ENCODE results near the gene PFKFB4.

Gene PFKFB4

GRCh38 chr3:48585411-48585810, 28.8 kb upstream of the PFKFB4 start:
- no peak for DNase-seq (ENCODE audit: low read depth in 3 of 3, low spot score in 1 of 3)

- no peak for DNase-seq (ENCODE audit: low read depth in 3 of 3, low spot score in 1 of 3)
Measured at GRCh38 chr3:48584836-48585235, 28.2 kb upstream of the PFKFB4 start.

- no peak for DNase-seq (ENCODE audit: low read depth in 3 of 3, low spot score in 1 of 3)
Measured at GRCh38 chr3:48581621-48582481, 25.2 kb upstream of the PFKFB4 start.

GRCh38 chr3:48576647-48577046, 20.0 kb upstream of the PFKFB4 start:
- no peak for DNase-seq (ENCODE audit: low read depth in 3 of 3, low spot score in 1 of 3)

GRCh38 chr3:48575366-48575765, 18.8 kb upstream of the PFKFB4 start:
- DNase-seq (ENCODE audit: low read depth in 3 of 3, low spot score in 1 of 3): no peak

GRCh38 chr3:48573973-48574585, 17.5 kb upstream of the PFKFB4 start:
- no peak for DNase-seq (ENCODE audit: low read depth in 3 of 3, low spot score in 1 of 3)

GRCh38 chr3:48572517-48572916, 15.9 kb upstream of the PFKFB4 start:
- DNase-seq (ENCODE audit: low read depth in 3 of 3, low spot score in 1 of 3): no peak

- no peak for DNase-seq (ENCODE audit: low read depth in 3 of 3, low spot score in 1 of 3)
Measured at GRCh38 chr3:48571938-48572337, 15.3 kb upstream of the PFKFB4 start.

GRCh38 chr3:48569808-48570450, 13.3 kb upstream of the PFKFB4 start:
- DNase-seq (ENCODE audit: low read depth in 3 of 3, low spot score in 1 of 3): no peak

- DNase-seq (ENCODE audit: low read depth in 3 of 3, low spot score in 1 of 3): no peak
Measured at GRCh38 chr3:48569400-48569799, 12.8 kb upstream of the PFKFB4 start.

GRCh38 chr3:48568476-48568875, 11.9 kb upstream of the PFKFB4 start:
- no peak for DNase-seq (ENCODE audit: low read depth in 3 of 3, low spot score in 1 of 3)

GRCh38 chr3:48567500-48567899, 10.9 kb upstream of the PFKFB4 start:
- no peak for DNase-seq (ENCODE audit: low read depth in 3 of 3, low spot score in 1 of 3)

GRCh38 chr3:48567090-48567489, 10.5 kb upstream of the PFKFB4 start:
- no peak for DNase-seq (ENCODE audit: low read depth in 3 of 3, low spot score in 1 of 3)

GRCh38 chr3:48566401-48566760, 9.8 kb upstream of the PFKFB4 start:
- DNase-seq (ENCODE audit: low read depth in 3 of 3, low spot score in 1 of 3): no peak

- DNase-seq (ENCODE audit: low read depth in 3 of 3, low spot score in 1 of 3): no peak
Measured at GRCh38 chr3:48565591-48566400, 9.2 kb upstream of the PFKFB4 start.

- no peak for DNase-seq (ENCODE audit: low read depth in 3 of 3, low spot score in 1 of 3)
Measured at GRCh38 chr3:48565186-48565585, 8.6 kb upstream of the PFKFB4 start.

GRCh38 chr3:48564667-48565066, 8.1 kb upstream of the PFKFB4 start:
- DNase-seq (ENCODE audit: low read depth in 3 of 3, low spot score in 1 of 3): no peak

GRCh38 chr3:48564022-48564421, 7.4 kb upstream of the PFKFB4 start:
- no peak for DNase-seq (ENCODE audit: low read depth in 3 of 3, low spot score in 1 of 3)

GRCh38 chr3:48563382-48563918, 6.8 kb upstream of the PFKFB4 start, which contains the start of gene UCN2:
UCN2 (minus strand) TSS chr3:48563781; CDS start chr3:48563124, 657 bp downstream.
- no peak for DNase-seq (ENCODE audit: low read depth in 3 of 3, low spot score in 1 of 3)

GRCh38 chr3:48562367-48563095, 5.9 kb upstream of the PFKFB4 start:
- no peak for DNase-seq (ENCODE audit: low read depth in 3 of 3, low spot score in 1 of 3)
